AG04449 (cell line): ENCODE measurements around the gene NAA10.

Experiments
- CTCF ChIA-PET: fragments of 350-600 bp; formaldehyde crosslinking; extraction: SDS; loops from one replicate; lab custom pipeline; 2021; ENCODE audit warnings: antibody characterized with exemption; lab: Yijun Ruan, JAX
- POLR2A ChIA-PET: fragments of 400-600, 350-600 bp; formaldehyde crosslinking; extraction: SDS; loops from one replicate; lab custom pipeline; 2020; ENCODE audit warnings: antibody characterized with exemption, inconsistent platforms; lab: Yijun Ruan, JAX
- DNase-seq: peaks from one replicate; pipeline ENCODE4 v3.0.0-alpha.2; 2010; ENCODE audit warnings: low read depth, low spot score
- H3K4me3 ChIP-seq: 2 replicates; pipeline ENCODE4 v1.5.1; 2011; ENCODE audit warnings: low read depth, mild to moderate bottlenecking, control low read depth, low read length
- TF ChIP-seq, protein P1 (sequence below): IDR thresholded peaks from one replicate; pipeline ENCODE4 v1.5.1; 2011; ENCODE audit warnings: mild to moderate bottlenecking, moderate library complexity, low read length, control low read depth, inconsistent platforms; ENCODE audit not compliant: insufficient read depth; ENCODE audit errors: missing control alignments

The NAA10 gene

DNA sequence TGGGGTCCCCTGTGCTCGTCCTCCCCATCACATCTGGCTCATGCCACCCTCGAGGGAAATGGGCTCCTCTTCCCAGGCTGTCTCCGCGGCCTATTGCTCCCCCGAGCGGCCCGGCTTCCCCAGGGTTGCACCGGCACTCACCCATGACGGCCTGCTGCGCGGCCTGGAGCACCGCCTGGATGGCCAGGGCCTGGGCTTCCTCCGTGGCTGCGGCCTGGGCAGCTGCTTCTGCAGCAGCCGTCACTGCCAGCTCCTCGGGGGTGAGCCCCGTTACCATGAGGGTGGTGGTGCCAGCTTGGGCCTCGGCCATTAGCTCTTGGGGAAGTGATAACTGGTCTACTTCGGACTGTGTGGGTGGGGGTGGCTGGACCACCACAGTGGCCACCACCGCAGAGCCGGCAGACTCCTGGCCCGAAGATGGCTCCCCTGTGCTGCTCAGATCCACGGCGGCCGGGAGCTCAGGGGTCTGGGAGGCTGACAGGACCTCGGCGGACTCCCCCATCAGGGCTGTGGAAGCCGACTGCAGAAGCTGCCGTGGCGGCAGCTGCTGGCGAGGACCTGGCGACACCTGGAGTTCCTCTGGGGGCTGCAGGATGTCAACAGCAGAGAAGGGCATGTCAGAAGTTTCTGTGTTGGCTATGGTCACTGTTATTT is 17.7 kb upstream of the NAA10 start:
- ChIA-PET CTCF (interaction anchor here (0.8 to 10.9 kb wide), 7 partner anchors 13 to 205 kb away, joined by 3 to 230 read pairs (median 3); partner anchors contain the start of genes ARHGAP4, HCFC1 and PLXNB3), POLR2A (no interaction called here)
- no peak overlapping the region for H3K4me3 ChIP-seq
- TF ChIP-seq, protein P1, sequence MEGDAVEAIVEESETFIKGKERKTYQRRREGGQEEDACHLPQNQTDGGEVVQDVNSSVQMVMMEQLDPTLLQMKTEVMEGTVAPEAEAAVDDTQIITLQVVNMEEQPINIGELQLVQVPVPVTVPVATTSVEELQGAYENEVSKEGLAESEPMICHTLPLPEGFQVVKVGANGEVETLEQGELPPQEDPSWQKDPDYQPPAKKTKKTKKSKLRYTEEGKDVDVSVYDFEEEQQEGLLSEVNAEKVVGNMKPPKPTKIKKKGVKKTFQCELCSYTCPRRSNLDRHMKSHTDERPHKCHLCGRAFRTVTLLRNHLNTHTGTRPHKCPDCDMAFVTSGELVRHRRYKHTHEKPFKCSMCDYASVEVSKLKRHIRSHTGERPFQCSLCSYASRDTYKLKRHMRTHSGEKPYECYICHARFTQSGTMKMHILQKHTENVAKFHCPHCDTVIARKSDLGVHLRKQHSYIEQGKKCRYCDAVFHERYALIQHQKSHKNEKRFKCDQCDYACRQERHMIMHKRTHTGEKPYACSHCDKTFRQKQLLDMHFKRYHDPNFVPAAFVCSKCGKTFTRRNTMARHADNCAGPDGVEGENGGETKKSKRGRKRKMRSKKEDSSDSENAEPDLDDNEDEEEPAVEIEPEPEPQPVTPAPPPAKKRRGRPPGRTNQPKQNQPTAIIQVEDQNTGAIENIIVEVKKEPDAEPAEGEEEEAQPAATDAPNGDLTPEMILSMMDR: no peak
- DNase-seq: no peak

DNA sequence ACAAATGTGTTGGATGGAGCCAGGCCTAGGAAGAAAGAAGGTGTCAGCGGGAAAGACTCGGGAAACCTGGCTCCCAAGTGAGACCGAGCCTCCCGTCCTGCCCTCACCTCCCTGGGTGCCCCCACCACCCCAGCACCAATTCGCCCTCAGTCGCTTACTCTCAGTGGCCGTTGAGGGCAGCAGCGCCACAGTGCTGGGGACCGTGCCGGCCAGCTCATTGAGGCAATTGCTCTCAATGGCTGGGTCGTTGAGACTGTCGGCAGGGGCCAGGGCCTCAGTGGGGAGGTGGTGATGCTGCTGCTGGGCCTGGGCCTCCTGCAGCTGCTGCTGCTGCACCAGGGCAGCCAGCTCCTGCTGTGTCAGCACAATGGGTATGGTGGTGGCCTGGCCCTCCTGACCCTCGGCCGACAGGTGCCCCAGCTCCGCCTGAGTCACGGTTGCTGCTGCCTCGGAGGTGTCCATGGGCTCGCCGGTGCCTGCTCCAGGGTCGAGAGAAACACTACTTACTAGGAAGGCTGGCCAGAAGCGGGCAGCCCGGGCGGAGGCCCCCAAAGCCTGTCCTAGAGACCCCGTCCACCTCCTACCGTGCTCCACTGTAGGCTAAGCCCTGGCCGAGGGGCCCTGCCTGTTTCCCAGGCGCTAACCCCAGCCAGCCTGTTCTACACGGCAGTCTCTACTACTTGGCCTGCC is 17.0 kb upstream of the NAA10 start:
- TF ChIP-seq, protein P1: no peak
- ChIA-PET CTCF (interaction anchor here (0.8 to 10.9 kb wide), 9 partner anchors 12 to 397 kb away, joined by 3 to 230 read pairs (median 3); partner anchors contain the start of genes ARHGAP4, HCFC1 and PLXNB3), POLR2A (interaction anchor here (1.0 kb wide), 1 partner anchor 15 kb away, joined by 4 read pairs; no protein-coding TSS in a partner anchor)
- no peak overlapping the region for H3K4me3 ChIP-seq
- DNase-seq: no peak

- POLR2A ChIA-PET: no interaction called here
- TF ChIP-seq, protein P1: no peak
- H3K4me3 ChIP-seq: no peak overlapping the region
- CTCF ChIA-PET: interaction anchor here (0.8 to 10.9 kb wide), 11 partner anchors 8 to 395 kb away, joined by 3 to 230 read pairs (median 4); partner anchors contain the start of genes ARHGAP4, NAA10 and PLXNB3
- DNase-seq: no peak
Observed at GRCh38 chrX:153950127-153950526, 15.3 kb upstream of the NAA10 start.

DNA sequence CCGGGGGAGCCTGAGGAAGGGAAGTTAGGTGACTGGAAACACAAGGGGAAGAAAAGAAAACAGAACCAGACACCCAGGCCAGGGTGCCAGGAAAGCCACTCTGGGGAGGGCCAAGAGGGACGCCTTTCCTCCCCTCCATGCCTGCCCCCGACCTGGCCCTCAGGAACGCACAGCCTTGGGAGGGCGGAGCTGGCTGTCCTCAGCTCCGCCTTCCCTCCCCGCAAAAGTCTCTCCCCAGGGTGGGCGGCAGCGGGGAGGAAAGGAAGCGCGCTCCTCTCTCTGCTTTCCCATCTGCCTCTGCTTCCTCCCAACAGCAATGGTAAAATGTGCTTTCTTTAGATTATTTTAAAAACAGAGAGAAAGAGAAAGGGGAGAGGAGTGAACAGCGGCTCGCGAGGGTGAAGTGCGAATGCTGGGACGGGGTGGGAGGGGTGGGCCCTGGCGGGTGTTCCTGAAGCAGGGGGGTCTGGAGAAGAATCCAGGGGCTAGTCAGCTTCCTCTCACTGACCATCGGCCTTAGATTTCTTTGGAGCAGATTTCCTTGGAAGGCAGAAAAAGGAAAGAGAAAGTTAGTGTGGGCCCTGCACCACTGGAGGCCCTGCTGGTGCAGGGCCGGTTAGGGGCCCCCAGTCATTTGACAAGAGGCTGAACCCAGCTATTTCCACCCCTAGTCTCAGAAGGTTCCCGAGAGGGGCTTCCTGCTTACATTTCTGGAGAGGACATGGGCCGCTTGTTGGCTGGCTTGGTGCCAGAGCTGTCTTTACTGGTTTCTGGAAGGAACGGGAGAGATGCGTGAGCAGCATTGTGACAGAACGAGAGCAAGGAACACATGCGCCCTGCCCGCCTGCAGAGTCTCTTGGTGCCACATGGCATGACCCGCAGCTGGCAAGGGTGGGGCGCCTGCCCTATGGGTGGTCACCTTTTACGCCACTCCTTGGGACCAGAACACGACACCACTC is 14.3 kb upstream of the NAA10 start:
- no peak for DNase-seq
- TF ChIP-seq, protein P1: no peak

DNA sequence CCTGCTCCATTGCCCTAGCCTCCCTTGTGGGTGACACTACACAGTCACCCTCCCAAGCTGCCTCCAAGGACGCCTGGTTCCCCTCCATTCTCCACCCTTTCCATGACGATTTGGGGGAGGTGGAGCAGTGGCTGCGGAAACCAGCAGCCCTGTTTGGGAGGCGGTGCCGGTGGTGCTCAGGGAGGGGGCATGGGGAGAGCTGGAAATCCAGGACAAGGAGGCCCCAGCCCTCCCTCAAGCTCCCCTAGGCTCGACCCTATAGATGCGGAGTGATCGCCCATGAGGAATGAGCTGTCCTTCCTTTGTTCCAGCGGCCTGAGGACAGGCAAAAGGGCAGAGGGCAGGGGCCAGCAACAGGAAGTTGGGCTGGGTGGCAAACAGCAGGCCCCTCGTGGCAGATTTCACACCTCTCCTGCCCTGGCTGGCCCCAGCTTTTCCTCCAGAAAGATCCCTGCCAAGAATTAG is 13.2 kb upstream of the NAA10 start:
- H3K4me3 ChIP-seq: no peak overlapping the region
- ChIA-PET POLR2A (no interaction called here), CTCF (interaction anchor here (1.1 to 10.9 kb wide), 9 partner anchors 10 to 1006 kb away, joined by 3 to 230 read pairs (median 19); partner anchors contain the start of genes ARHGAP4, PLXNB3 and SRPK3)
- no peak for DNase-seq
- TF ChIP-seq, protein P1: no peak

More for the DNA sequence above, 14.3 kb upstream of the NAA10 start:
- H3K4me3 ChIP-seq: no peak overlapping the region
- CTCF ChIA-PET: interaction anchor here (1.0 to 10.9 kb wide), 11 partner anchors 8 to 1007 kb away, joined by 3 to 230 read pairs (median 13); partner anchors contain the start of genes ARHGAP4, NAA10 and PLXNB3
- POLR2A ChIA-PET: no interaction called here
